IPS-18c (cell line): ENCODE measurements around the gene UNC50.
"Not testable (repeated sequence)": the region's sequence is repeated elsewhere in the genome, so short reads cannot be mapped to it uniquely, and the experiment has no call there.

ENCODE experiments used
- H3K4me3 ChIP-seq: 2 replicates; pipeline ENCODE4 v1.7.0; 2013; ENCODE audit warnings: low read depth, mild to moderate bottlenecking, low read length, moderate library complexity; ENCODE audit not compliant: insufficient read depth
- H3K9me3 ChIP-seq: one replicate; pipeline ENCODE4 v1.6.1; 2013; ENCODE audit warnings: mild to moderate bottlenecking, low read length, moderate library complexity; ENCODE audit not compliant: control insufficient read depth, insufficient read depth

Gene UNC50

DNA sequence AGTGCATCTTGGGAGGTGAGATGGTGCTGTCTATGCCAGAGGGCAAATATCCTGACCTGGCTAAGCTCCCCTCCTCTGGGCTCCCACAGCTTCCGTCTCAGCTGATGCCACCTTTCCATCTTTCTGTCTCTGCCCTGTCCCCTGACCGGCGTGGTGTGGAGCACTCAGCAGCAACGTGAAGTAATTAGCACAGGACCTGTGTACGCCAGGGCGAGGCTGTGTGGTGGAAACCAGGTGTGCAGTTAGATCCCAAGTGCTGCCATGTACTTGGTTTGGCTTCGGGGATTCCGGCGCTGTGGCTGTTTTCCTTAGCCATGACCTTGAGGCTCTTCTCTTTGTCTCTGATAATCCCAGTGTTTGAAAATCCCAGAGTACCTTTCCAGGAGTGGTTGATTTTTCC lies 36.6 kb upstream of the UNC50 start:
- no peaks in the 10 kb centered on the region for H3K9me3 ChIP-seq
- H3K4me3 ChIP-seq: no peak overlapping the region

DNA sequence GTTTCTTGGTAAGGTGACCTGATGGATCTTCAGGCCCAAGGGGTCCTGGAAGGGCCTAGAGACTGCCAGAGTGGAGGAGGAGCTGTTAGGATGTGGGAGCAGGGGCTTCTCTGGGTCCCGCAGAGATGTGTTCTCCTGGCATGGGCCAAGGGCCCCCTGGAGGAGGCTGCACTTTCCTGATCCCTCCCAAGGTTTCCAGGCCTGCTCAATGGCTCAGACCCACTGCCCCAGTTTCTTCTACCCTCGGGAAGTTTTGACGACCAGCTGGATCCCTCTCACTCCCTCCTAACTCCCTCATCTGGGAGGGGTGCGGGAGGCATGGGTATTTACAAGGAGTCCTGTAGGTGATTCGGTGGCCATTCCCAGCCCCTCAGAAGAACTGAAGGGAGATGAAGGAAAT lies 36.2 kb upstream of the UNC50 start:
- no peaks in the 10 kb centered on the region for H3K9me3 ChIP-seq
- no peak overlapping the region for H3K4me3 ChIP-seq

DNA sequence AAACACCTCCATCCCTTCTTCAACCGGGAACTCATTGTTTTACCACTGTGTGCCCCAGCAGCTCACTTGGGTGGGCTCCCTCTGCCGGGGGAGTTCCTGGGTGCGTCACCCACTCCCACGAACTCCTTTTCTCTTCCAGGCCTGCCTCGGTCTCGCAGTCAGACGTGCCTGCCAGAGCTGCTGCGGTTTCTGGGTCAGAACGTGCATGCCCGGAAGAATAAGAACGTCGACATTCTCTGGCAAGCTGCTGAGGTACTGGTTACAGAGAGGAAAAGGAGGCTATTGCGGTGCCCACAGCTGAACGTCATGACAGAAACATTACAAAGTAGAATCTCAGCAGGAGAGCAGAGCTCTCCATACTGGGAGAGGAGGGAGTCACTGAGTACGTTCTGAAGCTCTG lies 35.7 kb upstream of the UNC50 start:
- Histone ChIP-seq H3K4me3 (no peak overlapping the region), H3K9me3 (peaks cover 2% of the 10 kb centered on the region)

DNA sequence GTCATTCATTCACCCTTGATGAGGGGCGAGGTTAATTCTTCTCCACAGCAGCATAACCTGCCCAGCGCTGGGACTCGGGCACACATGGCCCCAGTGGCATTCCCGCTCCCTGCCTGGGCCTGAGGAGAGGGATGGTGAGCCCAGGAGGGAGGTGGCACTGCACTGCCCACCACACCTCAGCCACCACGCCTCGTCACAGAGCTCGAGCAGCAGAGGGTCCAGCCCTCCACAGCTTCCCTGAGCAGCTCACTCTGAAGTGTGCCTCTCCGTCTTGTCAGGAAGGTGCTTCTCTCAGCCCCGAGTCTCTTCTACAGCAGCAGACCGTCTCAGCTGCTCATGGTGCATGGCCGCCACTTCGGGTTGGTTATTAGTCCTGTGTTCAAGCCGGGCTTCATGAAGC lies 35.0 kb upstream of the UNC50 start:
- H3K9me3 ChIP-seq: peaks cover 2% of the 10 kb centered on the region
- no peak overlapping the region for H3K4me3 ChIP-seq

DNA sequence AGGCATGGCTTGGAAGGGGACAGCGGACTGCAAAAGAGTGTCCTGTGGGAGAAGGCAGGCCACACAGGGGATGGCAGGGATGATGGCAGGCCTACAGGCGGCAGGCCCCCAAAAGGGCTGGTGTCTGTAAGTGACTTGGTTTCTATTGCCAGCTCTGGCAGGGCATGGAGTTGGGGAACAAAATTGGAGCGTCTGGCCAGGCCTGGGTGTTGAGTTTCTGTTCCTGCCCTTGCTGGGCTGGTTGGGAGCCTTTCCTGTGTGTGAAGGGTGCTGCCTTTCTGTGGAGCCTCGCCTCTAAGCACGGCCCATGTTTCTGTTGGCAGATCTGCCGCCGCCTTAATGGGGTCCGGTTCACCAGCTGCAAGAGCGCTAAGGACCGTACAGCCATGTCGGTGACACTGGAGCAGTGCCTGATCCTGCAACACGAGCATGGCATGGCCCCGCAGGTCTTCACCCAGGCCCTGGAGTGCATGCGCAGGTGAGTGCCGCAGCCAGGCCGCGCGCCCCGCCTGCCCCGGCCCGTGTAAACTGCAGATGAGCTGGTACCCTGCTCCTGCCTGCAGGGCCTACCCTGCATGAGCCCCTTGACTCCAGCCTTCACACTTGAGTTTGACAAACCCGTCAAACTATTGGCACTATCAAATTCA lies 31.6 kb upstream of the UNC50 start:
- H3K4me3 ChIP-seq: no peak overlapping the region
- peaks cover 2% of the 10 kb centered on the region for H3K9me3 ChIP-seq

DNA sequence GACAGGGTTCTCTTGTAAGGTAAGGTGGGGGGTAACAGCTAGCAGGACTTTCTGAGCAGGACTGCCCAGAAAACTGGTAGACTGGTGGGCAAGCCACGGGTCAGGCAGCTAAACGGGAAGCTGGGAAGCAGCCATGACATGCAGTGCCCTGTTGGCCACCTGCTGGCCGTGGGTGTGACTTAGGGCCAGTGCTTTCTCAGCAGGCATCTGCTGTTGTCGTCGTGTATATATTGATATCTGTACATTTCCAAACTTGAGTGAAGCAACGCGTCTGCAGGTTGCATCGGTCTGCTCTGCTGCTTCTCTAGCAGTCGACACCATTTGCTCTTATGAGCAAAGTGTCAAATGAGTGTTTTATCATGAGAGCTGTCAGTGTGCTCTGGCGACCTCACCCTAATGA lies 31.1 kb upstream of the UNC50 start:
- Histone ChIP-seq H3K9me3 (peaks cover 2% of the 10 kb centered on the region), H3K4me3 (no peak overlapping the region)

DNA sequence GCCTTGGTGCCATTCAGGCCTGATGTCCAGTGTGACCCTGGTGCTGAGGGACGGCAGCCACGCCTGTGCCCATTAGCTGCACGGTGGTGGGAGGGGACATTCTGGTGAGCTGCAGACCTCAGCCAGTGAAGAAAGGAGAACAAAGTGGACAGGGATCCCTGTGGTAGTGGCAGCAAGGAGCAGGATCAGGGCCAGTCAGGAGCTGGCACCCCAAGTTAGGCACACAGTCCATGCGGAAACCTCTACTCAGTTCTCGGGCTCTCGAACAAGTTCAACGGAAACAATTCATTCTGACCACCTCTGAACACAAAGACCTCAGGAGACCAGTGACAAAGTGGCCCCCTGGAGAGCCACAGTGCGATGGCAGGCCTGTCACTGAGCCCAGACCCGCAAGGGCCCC lies 30.2 kb upstream of the UNC50 start:
- Histone ChIP-seq H3K4me3 (no peak overlapping the region), H3K9me3 (peaks cover 2% of the 10 kb centered on the region)

DNA sequence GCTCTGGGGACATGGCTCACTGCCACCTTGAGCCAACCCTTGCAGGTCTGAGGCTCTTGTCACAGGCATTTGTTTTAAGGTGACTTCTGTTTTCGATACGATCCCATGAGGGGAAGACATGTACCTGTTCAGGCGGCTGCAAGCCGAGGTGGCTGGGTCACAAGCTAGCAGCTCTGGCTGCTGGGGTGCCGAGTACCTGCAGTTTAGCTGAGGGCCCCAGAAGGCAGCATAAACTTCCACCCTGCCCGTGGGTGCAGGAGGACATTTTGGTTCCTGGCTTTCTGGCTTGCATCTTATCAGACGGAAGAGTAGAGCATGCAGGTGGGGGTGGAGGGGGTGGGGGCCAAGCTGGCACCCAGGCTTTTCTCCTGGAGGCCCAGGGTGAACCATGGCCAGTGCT lies 28.5 kb upstream of the UNC50 start:
- Histone ChIP-seq H3K4me3 (no peak overlapping the region), H3K9me3 (peaks cover 2% of the 10 kb centered on the region)

DNA sequence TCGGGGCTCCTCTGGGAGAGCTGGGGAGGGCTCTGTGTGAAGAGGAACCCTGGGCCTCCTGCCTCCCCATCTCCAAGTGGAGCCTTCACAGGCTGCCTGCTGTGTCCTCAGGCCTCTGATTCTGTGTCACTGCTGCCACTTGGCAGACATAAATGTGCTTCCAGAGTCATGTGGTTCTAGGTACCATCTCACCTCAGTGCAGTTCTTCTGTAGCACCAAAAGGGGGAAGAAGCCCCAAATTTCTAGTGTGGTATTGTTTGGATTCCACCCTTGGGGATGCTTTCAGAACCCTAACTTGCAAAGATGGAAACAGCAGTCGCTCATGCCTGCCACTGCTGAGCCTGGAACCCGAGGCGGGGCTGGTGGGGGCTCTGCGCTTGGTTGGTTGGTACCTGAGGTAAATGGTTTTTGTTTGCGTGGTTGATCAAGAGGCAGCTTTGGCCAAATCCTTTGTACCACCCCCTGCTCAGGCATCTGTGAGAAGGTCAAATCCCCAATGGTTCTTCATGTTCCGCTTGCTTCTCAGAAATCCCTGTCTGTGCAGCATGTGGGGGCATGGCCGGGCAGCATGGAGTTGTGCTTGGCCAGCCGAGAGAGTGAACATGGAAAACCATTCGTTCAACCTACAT lies 27.6 kb upstream of the UNC50 start:
- H3K9me3 ChIP-seq: peaks cover 2% of the 10 kb centered on the region
- H3K4me3 ChIP-seq: no peak overlapping the region

DNA sequence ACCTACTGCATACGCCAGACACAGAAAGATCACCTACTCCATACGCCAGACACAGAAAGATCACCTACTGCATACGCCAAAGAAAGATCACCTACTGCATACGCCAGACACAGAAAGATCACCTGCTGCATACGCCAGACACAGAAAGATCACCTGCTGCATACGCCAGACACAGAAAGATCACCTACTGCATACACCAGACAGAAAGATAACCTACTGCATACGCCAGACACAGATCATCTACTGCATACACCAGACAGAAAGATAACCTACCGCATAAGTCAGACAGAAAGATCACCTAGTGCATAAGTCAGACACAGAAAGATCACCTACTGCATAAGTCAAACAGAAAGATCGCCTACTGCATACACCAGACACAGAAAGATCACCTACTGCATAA lies 25.9 kb upstream of the UNC50 start:
- H3K4me3 ChIP-seq: no peak overlapping the region
- H3K9me3 ChIP-seq: no peaks in the 10 kb centered on the region

DNA sequence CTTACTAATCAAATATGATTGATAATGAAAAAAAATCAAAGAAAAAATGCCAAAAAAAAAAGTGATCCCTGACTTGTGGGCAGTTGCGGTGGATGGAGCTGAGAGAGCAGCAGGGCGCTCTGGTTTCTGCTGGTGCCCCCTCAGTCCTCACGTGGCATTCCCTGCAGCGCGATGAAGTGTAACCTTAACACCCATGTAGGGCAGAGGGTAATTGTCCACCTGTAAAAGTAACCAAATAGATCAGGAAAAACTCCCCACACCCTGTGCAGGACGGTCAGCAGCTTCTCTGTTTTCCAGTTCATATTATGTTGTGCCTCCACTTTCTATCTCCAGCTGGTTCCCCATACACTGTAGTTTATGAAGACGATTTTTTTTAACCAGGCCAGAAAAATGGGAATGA lies 25.1 kb upstream of the UNC50 start:
- no peak overlapping the region for H3K4me3 ChIP-seq
- H3K9me3 ChIP-seq: no peaks in the 10 kb centered on the region

DNA sequence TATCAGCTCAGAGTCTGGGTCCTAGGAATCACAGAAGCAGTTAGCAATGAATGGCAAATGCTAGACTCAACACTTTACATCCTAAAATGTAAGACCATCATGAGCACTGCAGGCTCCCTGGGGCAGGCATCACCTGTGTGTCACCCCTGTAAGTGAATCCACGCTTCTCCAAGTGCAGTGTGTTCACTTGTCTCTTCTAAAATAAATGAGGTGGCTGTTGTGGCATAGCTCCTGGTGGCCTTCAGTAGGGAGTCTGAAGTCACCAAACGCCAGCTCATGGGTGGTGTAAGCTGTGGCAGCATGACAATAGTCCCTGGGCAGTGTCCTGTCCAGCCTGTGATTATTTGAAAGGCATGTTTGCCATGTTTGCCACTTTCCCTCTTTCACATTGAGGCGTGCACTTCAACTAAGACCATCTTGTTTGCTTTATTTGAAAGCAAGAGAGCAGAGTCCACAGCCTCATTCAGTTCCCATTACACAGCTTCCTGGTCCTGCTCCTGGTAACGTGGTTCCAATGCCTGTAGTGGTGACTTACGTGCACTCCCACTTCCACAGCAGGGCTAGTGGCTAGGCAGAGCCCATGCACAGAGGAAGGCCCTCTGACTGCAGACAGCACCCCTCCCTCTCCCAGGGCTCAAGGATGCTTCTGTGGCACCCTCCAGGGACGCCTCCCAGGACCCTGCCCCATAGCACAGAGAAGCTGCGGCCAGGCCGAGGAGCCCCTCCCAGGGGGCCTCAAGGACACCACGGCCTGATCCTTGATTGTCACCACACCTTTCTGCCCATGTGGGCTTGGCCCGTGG lies 24.4 kb upstream of the UNC50 start:
- H3K9me3 ChIP-seq: no peaks in the 10 kb centered on the region

DNA sequence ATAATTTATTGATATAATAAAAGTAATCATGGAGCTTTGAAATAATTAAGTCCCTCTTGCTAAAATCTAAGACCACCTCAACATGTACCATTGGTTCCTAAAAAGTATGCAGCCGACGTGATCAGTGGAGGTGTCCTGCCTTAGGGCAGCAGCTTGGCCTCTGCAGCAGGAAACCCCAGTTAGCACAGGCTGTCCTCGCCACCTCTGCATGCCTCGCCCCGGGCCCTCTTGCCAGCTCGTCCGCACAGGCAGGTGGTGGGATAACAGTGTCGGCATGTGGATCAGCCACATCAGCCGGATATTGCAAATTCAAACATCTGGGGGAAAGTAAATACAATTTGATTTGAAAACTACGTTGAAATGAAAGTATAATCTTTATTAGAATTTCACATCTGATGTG lies 23.0 kb upstream of the UNC50 start:
- no peak overlapping the region for H3K4me3 ChIP-seq

More for the DNA sequence above, 24.4 kb upstream of the UNC50 start:
- no peak overlapping the region for H3K4me3 ChIP-seq

DNA sequence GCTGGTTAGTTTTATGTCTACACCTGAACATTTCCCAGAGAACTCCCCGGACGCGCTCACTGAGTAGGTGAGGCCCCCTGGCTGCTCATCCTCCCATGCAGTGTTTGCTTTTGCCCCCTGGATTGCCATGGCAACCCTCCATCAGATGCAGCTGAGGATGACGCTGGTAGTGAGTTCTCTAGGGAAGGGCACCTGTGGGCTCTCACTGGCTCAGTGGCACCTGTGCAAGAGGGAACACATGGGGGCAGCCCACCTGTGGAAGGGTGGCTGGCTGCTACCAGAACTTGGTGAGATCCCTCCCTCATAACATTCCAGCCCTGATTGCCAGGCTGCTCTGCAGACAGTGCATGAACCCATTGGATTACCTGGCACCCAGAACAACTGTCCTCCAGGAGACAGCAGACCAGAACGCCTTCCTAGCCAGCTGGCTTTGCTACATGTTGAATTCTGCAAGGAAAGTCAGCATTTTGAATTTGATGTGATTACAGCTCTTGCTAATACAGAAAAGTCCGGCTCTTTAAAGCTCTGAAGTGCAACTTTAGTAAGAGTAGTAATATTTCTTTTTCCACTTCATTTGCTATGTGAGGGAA lies 21.7 kb upstream of the UNC50 start:
- no peaks in the 10 kb centered on the region for H3K9me3 ChIP-seq
- H3K4me3 ChIP-seq: no peak overlapping the region

More for the DNA sequence above, 23.0 kb upstream of the UNC50 start:
- no peaks in the 10 kb centered on the region for H3K9me3 ChIP-seq

DNA sequence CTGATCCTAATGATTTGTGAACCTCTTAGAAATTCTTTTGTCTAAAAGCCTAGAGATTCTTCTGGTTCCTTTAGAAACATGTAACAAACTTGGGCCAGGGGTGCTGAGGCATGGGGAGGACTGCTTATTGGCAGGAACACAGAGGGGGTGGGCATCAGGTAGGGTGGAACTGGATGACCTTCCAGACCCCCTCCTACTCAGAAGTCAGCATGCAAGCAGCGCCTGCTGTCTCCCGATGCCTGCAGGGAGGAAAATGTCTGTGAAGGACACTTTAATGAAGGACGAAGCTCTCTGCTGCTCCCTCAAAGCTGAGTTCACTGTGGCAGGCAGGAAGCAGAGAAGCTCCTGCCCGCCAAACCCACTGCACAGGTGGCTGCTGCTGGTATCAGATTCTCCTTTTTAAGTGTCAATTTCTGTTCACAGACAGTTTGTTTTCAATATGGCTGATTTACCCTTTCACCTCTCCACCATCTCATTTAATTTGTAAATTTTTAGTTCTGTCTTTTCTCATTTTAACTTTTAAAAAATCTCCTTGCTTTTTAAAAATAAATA lies 19.4 kb upstream of the UNC50 start:
- H3K9me3 ChIP-seq: no peaks in the 10 kb centered on the region
- no peak overlapping the region for H3K4me3 ChIP-seq

DNA sequence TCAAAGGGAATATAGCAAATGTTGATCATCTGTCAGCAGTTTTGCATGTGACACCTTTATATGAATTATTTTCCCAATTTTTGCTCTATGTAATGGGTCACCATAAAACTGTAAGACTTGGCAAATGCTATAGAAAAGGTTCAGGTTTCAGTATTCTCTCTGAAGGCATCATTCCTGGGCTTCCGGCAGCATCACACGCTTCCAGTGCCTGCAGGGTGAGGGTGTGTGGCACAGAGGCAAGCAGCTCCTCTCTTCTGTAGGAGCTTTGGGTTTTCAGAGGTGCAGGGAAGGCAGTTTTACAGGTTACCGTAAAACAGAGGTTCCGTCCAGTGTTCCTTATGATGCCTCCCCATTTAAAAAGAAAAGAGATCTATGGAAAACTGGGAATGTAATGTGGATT lies 18.9 kb upstream of the UNC50 start:
- H3K9me3 ChIP-seq: no peaks in the 10 kb centered on the region

DNA sequence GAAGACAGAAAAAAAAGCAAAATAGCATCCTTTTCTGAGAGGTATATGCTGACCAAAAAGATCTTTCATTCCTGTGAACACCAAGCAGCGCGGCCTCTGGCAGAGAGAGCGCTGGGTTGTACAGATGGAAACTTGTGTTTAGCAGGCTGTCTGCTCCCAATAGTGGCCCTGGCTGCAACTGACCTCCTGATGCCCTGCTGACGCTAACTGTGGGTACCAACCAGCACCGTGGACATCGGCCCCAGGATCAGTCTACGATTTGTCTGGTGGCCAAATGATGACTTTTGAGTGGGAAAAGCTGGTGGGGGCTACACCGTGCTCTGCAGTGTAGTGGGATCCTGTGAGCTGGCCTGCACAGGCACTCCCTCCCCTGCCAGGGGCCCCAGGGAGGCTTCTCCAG lies 15.8 kb upstream of the UNC50 start:
- Histone ChIP-seq H3K4me3 (no peak overlapping the region), H3K9me3 (no peaks in the 10 kb centered on the region)

More for the DNA sequence above, 18.9 kb upstream of the UNC50 start:
- H3K4me3 ChIP-seq: no peak overlapping the region

DNA sequence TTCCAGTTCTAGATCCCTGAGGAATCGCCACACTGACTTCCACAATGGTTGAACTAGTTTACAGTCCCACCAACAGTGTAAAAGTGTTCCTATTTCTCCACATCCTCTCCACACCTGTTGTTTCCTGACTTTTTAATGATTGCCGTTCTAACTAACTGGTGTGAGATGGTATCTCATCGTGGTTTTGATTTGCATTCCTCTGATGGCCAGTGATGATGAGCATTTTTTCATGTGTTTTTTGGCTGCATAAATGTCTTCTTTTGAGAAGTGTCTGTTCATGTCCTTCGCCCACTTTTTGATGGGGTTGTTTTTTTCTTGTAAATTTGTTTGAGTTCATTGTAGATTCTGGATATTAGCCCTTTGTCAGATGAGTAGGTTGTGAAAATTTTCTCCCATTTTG lies 13.7 kb upstream of the UNC50 start:
- H3K4me3 ChIP-seq, H3K9me3 ChIP-seq: not testable (repeated sequence)
